ENCODE results near the gene ABCC1.
"Not testable (repeated sequence)": the region's sequence is repeated elsewhere in the genome, so short reads cannot be mapped to it uniquely, and the experiment has no call there.

Gene ABCC1

DNA sequence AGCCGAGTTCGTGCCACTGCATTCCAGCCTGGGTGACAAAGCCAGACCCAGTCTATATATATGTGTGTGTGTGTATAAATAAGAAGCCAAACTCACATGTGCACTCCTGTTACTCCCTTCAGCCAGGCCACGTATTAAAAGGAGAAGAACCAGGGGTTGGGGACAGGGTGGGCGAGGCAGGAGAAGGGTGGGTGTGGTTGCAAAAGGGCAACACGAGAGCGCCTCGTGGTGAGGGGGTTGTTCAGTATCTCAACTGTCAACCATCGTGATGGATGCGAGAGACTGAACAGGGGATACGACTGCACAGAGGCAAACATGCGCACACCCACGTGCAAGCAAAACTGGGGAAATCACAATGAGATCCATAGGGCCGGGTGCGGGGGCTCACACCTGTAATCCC lies 219.0 kb downstream of the ABCC1 start:
- no peak for DNase-seq
- H3K27me3 Mint-ChIP-seq, result no peaks in the 10 kb centered on the region
- H3K4me1 Mint-ChIP-seq (ENCODE audit: low read depth), result no peaks in the 10 kb centered on the region
- no peaks in the 10 kb centered on the region for H3K36me3 Mint-ChIP-seq (ENCODE audit: low read depth)
- H3K4me3 Mint-ChIP-seq, result no peak overlapping the region
- no peak overlapping the region for H3K27ac Mint-ChIP-seq
- H3K9me3 Mint-ChIP-seq, result no peaks in the 10 kb centered on the region

- H3K4me3 Mint-ChIP-seq, result no peak overlapping the region
- no peak overlapping the region for H3K27ac Mint-ChIP-seq
Observed at GRCh38 chr16:16169615-16170014, 220.2 kb downstream of the ABCC1 start.

DNA sequence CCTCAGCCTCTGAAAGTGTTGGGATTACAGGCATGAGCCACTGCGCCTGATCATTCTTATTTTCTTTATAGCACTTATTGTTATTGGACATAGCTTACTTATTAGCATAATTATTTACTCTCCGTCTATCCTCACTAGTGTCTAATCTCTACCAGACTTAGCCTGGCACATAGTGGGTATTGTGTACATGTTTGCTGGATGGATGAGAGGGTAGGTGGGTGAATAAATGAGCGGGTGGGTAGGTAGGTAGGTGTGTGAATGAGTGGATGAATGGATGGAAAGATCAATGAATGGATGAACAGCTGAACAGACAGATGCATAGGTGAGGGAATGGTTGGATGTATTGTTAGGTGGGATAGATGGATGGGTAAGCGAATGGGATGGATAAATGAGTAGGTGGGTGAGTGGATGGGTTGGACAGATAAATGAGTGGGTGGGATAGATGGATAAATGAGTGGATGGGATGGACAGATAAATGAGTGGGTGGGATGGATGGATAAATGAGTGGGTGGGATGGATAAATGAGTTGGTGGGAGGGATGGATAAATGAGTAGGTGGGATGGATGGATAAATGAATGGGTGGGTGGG lies 222.0 kb downstream of the ABCC1 start:
- H3K4me1 Mint-ChIP-seq (ENCODE audit: low read depth), result no peaks in the 10 kb centered on the region
- no peaks in the 10 kb centered on the region for H3K9me3 Mint-ChIP-seq
- DNase-seq, result no peak
- H3K36me3 Mint-ChIP-seq (ENCODE audit: low read depth), result no peaks in the 10 kb centered on the region
- no peak overlapping the region for H3K27ac Mint-ChIP-seq
- no peak overlapping the region for H3K4me3 Mint-ChIP-seq
- no peaks in the 10 kb centered on the region for H3K27me3 Mint-ChIP-seq

More at GRCh38 chr16:16169615-16170014, 220.2 kb downstream of the ABCC1 start:
- no peaks in the 10 kb centered on the region for H3K9me3 Mint-ChIP-seq
- DNase-seq, result no peak
- no peaks in the 10 kb centered on the region for H3K27me3 Mint-ChIP-seq
- H3K4me1 Mint-ChIP-seq (ENCODE audit: low read depth), result no peaks in the 10 kb centered on the region
- H3K36me3 Mint-ChIP-seq (ENCODE audit: low read depth), result no peaks in the 10 kb centered on the region

DNA sequence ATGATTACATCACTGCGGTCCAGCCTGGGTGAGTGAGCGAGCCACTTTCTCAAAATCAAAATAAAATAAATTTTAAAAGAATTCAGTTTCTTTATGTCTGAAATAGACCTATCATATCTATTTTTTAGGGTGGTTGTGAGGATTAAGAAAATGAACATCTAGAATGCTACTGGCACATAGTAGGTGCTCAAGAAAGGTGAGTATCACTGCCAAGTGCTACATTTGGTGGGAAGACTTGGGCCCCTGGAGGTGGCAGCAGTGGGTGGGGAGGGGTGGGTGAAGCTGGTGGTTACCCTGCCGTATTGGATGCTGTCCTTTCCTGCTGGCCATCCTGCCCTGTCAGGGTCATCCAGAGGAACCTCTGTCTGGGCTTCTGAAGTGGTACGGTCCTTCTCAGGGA lies 223.6 kb downstream of the ABCC1 start:
- no peaks in the 10 kb centered on the region for H3K4me1 Mint-ChIP-seq (ENCODE audit: low read depth)
- no peaks in the 10 kb centered on the region for H3K9me3 Mint-ChIP-seq
- no peak overlapping the region for H3K4me3 Mint-ChIP-seq
- H3K36me3 Mint-ChIP-seq (ENCODE audit: low read depth), result no peaks in the 10 kb centered on the region
- DNase-seq, result no peak
- no peak overlapping the region for H3K27ac Mint-ChIP-seq
- no peaks in the 10 kb centered on the region for H3K27me3 Mint-ChIP-seq

GRCh38 chr16:16175296-16175695 lies 225.9 kb downstream of the ABCC1 start:
- Mint-ChIP-seq H3K4me3 (no peak overlapping the region), H3K4me1 (ENCODE audit: low read depth) (no peaks in the 10 kb centered on the region), H3K36me3 (ENCODE audit: low read depth) (no peaks in the 10 kb centered on the region), H3K27ac (no peak overlapping the region), H3K9me3 (no peaks in the 10 kb centered on the region), H3K27me3 (no peaks in the 10 kb centered on the region)
- no peak for DNase-seq

DNA sequence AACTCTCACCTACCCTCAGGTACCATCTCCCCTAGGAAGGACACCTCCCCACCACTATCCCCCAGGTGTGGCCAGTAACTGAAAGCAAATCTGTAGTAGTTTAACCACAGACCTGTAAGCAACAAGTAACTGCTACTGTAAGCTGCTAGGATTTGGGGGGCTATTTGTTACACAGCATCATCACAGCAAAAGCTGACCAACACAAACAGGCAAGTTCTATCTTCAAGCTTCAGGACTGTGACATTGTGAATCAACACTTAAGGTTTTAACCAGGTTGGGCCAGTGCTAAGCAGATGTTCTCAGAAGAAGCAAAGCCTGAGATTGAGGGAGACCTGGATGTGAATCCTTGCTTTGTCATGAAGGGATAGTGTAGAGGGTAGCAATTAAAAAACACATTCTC lies 226.9 kb downstream of the ABCC1 start:
- no peaks in the 10 kb centered on the region for H3K36me3 Mint-ChIP-seq (ENCODE audit: low read depth)
- H3K4me1 Mint-ChIP-seq (ENCODE audit: low read depth), result no peaks in the 10 kb centered on the region
- no peak overlapping the region for H3K4me3 Mint-ChIP-seq
- H3K27me3 Mint-ChIP-seq, result peaks cover under 1% of the 10 kb centered on the region
- H3K27ac Mint-ChIP-seq, result no peak overlapping the region
- DNase-seq, result no peak
- no peaks in the 10 kb centered on the region for H3K9me3 Mint-ChIP-seq

GRCh38 chr16:16178455-16179162 lies 229.2 kb downstream of the ABCC1 start:
- no peak overlapping the region for H3K4me3 Mint-ChIP-seq
- no peaks in the 10 kb centered on the region for H3K36me3 Mint-ChIP-seq (ENCODE audit: low read depth)
- H3K4me1 Mint-ChIP-seq (ENCODE audit: low read depth), result no peaks in the 10 kb centered on the region
- H3K9me3 Mint-ChIP-seq, result no peaks in the 10 kb centered on the region
- peaks cover 3% of the 10 kb centered on the region for H3K27me3 Mint-ChIP-seq
- no peak overlapping the region for H3K27ac Mint-ChIP-seq
- no peak for DNase-seq

GRCh38 chr16:16181748-16182147 lies 232.3 kb downstream of the ABCC1 start:
- not testable (repeated sequence) for DNase-seq; H3K27me3 Mint-ChIP-seq; H3K4me1 Mint-ChIP-seq (ENCODE audit: low read depth); H3K27ac Mint-ChIP-seq; H3K36me3 Mint-ChIP-seq (ENCODE audit: low read depth); H3K4me3 Mint-ChIP-seq; H3K9me3 Mint-ChIP-seq

GRCh38 chr16:16182918-16183317 lies 233.5 kb downstream of the ABCC1 start:
- H3K4me1 Mint-ChIP-seq (ENCODE audit: low read depth), result no peaks in the 10 kb centered on the region
- DNase-seq, result no peak
- peaks cover 3% of the 10 kb centered on the region for H3K27me3 Mint-ChIP-seq
- H3K27ac Mint-ChIP-seq, result no peak overlapping the region
- H3K36me3 Mint-ChIP-seq (ENCODE audit: low read depth), result no peaks in the 10 kb centered on the region
- H3K9me3 Mint-ChIP-seq, result no peaks in the 10 kb centered on the region
- H3K4me3 Mint-ChIP-seq, result no peak overlapping the region

GRCh38 chr16:16183562-16183961 lies 234.1 kb downstream of the ABCC1 start:
- Mint-ChIP-seq H3K9me3 (no peaks in the 10 kb centered on the region), H3K4me3 (no peak overlapping the region), H3K4me1 (ENCODE audit: low read depth) (no peaks in the 10 kb centered on the region), H3K36me3 (ENCODE audit: low read depth) (no peaks in the 10 kb centered on the region), H3K27me3 (peaks cover 3% of the 10 kb centered on the region), H3K27ac (no peak overlapping the region)
- DNase-seq, result no peak

- DNase-seq, result no peak
- Mint-ChIP-seq H3K4me1 (ENCODE audit: low read depth) (no peaks in the 10 kb centered on the region), H3K27me3 (peaks cover 3% of the 10 kb centered on the region), H3K27ac (no peak overlapping the region), H3K4me3 (no peak overlapping the region), H3K36me3 (ENCODE audit: low read depth) (no peaks in the 10 kb centered on the region), H3K9me3 (no peaks in the 10 kb centered on the region)
Observed at GRCh38 chr16:16184594-16184993, 235.2 kb downstream of the ABCC1 start.

GRCh38 chr16:16185095-16185494 lies 235.7 kb downstream of the ABCC1 start:
- Mint-ChIP-seq H3K36me3 (ENCODE audit: low read depth) (no peaks in the 10 kb centered on the region), H3K27me3 (peaks cover 3% of the 10 kb centered on the region), H3K4me1 (ENCODE audit: low read depth) (no peaks in the 10 kb centered on the region), H3K27ac (no peak overlapping the region), H3K9me3 (no peaks in the 10 kb centered on the region), H3K4me3 (no peak overlapping the region)
- DNase-seq, result no peak

DNA sequence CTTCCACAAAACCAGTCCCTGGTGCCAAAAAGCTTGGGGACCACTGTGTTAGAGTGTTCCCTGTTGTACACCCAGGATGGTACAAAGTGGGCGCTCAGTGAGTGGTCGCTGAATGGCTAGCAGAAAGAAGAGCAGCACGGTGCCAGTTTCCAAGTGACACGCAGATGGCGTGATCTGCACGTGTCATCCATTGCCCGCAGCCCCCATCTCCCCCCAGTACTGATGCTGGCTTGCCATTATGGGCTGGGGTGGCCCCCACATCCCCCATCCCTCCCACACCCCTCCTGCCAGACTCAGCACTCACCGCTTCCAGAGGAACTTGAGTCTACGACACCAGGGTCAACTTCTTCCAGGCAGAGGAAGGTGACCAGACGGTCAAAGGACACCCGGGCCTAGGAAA lies 237.4 kb downstream of the ABCC1 start:
- H3K27ac Mint-ChIP-seq, result no peak overlapping the region
- H3K27me3 Mint-ChIP-seq, result no peaks in the 10 kb centered on the region
- H3K4me3 Mint-ChIP-seq, result no peak overlapping the region
- H3K9me3 Mint-ChIP-seq, result no peaks in the 10 kb centered on the region
- H3K4me1 Mint-ChIP-seq (ENCODE audit: low read depth), result no peaks in the 10 kb centered on the region
- DNase-seq, result no peak
- no peaks in the 10 kb centered on the region for H3K36me3 Mint-ChIP-seq (ENCODE audit: low read depth)

DNA sequence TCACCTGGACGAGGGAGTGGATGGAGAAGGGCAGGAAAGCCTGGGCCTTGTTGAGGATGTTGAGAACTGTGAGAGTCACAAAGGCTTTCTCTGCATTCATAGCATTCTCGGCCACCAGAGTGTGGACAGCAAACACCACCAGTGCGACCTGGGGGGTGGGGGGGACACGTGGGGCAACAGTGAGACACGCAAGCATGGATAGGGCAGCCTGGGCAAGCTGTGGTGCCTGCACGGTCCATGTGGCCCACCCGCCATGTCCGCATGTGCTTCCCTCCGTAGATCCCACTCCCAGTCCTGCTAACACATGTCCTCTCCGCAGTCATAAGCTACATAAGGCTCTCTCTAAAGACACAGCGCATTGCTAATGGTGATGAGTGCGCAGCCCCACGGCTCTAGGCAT lies 239.4 kb downstream of the ABCC1 start:
- H3K36me3 Mint-ChIP-seq (ENCODE audit: low read depth), result no peaks in the 10 kb centered on the region

GRCh38 chr16:16189842-16190241 lies 240.4 kb downstream of the ABCC1 start:
- H3K4me3 Mint-ChIP-seq, result no peak overlapping the region
- no peak overlapping the region for H3K27ac Mint-ChIP-seq
- DNase-seq, result no peak
- no peaks in the 10 kb centered on the region for H3K9me3 Mint-ChIP-seq
- H3K27me3 Mint-ChIP-seq, result peaks cover under 1% of the 10 kb centered on the region
- H3K4me1 Mint-ChIP-seq (ENCODE audit: low read depth), result no peaks in the 10 kb centered on the region
- H3K36me3 Mint-ChIP-seq (ENCODE audit: low read depth), result no peaks in the 10 kb centered on the region

More for the DNA sequence above, 239.4 kb downstream of the ABCC1 start:
- no peaks in the 10 kb centered on the region for H3K27me3 Mint-ChIP-seq
- no peak overlapping the region for H3K27ac Mint-ChIP-seq
- no peak overlapping the region for H3K4me3 Mint-ChIP-seq
- no peaks in the 10 kb centered on the region for H3K4me1 Mint-ChIP-seq (ENCODE audit: low read depth)
- DNase-seq, result no peak
- no peaks in the 10 kb centered on the region for H3K9me3 Mint-ChIP-seq

Data from activated T-cell treated with anti-CD3 and anti-CD28 coated beads, Interleukin-2, amount 50 U/mL, for 24 hours (primary cell).